HL-60/S4 treated with phorbol 12-myristate 13-acetate at 8.2 ng/mL for 4 days and 3 days (cell line): ENCODE results near the gene CYP27A1.

Source experiments
- in situ Hi-C: fragments of 300-500 bp; cut with MboI; formaldehyde crosslinking; loops from 2 replicates; pipeline ENCODE4 v1.15.0; 2022; ENCODE audit warnings: low sequenced_read_pairs

The CYP27A1 gene

DNA sequence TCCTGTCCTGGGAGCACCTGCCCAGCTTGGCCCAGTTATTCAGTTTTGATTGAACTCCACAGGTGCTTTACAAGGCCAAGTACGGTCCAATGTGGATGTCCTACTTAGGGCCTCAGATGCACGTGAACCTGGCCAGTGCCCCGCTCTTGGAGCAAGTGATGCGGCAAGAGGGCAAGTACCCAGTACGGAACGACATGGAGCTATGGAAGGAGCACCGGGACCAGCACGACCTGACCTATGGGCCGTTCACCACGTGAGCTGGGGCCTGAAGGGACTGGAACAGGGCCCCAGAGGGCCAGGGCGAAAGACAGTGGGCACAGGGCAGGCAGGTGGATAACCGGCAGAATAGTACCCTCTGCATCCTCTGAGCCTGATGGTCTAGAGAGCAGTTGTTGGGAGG lies 27.6 kb downstream of the CYP27A1 start:
- in situ Hi-C loops: no loop called here

DNA sequence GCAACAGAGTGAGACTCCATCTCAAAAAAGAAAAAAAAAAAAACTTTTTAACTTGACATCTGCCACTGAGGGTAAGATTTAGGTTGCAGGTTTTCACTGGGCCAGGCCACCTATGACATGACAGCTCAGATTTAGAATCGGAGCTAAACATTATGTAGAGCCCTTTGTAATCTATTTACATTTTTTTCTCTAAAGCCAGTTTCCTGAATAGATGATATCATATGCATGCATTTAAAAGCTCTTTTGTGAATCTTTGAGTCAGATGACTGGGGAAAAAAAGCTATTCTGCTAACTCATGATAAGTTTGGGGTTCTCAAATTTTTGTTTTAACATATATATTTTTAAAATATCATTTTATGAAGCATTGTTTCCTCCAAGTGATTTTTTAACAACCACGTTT lies 28.3 kb downstream of the CYP27A1 start:
- in situ Hi-C loops: no loop called here

DNA sequence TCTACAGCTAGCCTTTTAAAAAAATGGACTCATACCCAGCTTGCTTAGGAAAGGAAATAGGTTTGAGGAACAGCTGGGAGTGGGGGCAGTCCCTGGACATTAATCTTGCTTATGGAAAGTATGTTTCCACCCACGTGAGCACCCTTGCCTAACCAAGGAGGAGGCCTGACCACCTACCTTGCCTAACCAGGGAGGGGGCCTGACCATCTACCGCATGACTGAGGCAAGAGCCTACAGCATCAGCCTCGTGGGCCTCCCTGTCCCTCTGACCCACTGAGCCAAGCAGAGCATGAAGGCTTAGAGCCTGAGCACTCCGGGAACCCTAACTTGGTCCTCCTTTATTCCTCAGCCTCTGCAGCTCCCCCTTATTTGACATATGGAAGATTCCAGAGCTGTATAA lies 29.4 kb downstream of the CYP27A1 start:
- in situ Hi-C loops: no loop called here

DNA sequence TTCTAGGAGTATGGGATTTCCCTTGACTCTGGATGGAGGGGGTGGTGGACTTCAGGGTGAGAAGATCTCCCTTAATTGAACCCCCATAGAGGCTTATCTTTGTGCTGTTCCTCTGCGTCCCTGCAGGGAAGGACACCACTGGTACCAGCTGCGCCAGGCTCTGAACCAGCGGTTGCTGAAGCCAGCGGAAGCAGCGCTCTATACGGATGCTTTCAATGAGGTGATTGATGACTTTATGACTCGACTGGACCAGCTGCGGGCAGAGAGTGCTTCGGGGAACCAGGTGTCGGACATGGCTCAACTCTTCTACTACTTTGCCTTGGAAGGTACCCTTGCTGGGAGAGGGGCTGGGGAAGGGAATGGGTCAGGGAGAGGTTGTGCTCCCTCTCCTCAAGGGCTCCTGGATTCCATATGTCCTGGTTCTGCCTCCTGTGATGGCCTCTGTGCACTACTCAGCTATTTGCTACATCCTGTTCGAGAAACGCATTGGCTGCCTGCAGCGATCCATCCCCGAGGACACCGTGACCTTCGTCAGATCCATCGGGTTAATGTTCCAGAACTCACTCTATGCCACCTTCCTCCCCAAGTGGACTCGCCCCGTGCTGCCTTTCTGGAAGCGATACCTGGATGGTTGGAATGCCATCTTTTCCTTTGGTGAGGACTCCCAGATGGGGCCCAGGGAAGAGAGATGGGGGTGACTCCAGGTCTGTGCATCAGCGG lies 30.3 kb downstream of the CYP27A1 start:
- in situ Hi-C loops: no loop called here

DNA sequence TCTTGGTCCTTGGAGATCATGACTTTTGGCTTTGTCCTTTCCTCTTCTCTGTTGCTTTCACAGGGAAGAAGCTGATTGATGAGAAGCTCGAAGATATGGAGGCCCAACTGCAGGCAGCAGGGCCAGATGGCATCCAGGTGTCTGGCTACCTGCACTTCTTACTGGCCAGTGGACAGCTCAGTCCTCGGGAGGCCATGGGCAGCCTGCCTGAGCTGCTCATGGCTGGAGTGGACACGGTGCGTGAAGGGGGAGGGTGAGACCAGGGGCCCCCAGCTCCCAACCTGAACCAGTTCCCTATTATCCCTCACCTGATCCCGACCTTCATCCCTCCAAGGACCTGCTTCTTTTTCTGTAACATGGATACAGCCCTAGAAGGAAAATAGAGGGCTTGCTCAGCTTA lies 30.9 kb downstream of the CYP27A1 start:
- in situ Hi-C loops: no loop called here

DNA sequence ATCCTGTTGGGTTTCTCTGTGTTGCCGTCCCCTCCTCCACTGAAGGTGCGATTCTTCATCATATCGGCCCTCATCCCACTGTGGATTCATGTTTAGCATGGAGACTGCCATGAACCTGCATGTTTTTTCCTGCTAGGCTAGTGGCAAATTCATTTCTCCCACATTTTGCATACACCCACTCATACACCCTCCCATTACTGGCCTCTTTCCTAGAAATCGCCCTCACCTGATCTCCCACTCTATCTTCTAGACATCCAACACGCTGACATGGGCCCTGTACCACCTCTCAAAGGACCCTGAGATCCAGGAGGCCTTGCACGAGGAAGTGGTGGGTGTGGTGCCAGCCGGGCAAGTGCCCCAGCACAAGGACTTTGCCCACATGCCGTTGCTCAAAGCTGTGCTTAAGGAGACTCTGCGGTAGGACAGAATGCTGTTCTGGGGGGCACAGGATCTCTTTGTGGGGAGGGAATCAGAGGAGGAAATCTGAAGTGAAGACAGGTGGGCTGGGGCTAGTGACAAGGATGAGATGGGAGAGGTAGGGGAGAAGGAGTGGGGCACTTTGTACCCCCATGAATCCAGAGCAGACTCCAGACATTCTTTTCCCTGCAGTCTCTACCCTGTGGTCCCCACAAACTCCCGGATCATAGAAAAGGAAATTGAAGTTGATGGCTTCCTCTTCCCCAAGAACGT lies 32.0 kb downstream of the CYP27A1 start:
- in situ Hi-C loops: no loop called here

DNA sequence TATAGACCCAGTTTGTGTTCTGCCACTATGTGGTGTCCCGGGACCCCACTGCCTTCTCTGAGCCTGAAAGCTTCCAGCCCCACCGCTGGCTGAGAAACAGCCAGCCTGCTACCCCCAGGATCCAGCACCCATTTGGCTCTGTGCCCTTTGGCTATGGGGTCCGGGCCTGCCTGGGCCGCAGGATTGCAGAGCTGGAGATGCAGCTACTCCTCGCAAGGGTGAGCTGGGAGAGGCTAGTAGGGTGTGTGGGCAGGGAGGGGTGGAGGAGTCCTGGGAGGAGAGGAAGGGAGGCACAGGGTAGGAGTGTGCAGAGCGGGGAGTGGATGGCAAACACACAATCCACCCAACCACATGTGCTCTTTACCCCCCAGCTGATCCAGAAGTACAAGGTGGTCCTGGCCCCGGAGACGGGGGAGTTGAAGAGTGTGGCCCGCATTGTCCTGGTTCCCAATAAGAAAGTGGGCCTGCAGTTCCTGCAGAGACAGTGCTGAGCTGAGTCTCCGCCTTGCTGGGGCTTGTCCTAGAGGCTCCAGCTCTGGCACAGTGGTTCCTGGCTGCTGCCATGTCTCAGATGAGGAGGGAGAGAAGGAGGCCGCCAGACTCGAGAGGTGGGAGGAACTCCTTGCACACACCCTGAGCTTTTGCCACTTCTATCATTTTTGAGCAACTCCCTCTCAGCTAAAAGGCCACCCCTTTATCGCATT lies 32.7 kb downstream of the CYP27A1 start:
- in situ Hi-C loops: no loop called here

DNA sequence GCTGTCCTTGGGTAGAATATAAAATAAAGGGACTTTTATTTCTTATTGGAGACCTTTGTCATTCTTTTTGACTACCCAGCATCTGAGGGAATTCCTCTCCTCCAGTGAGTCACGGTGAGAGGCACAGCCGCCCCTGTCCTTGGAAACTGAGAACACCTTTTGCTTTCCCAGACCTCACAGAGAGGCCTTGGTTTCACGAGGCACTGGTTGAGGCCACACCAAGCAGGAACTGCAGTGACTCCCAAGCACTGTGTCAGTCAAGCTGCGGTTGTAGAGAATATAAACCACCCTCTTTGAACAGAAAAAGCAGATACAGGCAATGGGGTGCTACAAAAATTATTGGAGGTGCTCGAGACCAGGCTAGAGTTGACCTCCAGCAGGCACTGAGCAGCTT lies 33.3 kb downstream of the CYP27A1 start:
- in situ Hi-C loops: no loop called here

DNA sequence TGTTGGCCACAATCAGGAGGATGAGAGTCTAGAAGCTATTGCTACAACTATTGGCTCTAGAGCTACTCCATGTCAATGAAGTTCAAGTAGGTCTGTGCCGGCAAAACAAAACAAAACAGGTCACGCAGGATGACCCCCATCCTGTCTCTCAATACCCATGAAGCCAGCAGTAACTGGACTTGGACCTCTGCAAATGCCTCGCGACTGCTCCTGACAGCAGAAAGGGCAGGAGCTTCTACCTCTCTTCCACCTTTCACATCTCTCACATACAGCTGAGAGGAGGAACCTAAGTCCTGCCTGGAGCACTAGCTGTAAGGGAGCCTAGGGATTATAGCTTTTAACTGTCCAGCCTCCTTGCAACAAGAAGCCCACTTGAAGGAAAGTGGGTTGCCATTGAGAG lies 33.7 kb downstream of the CYP27A1 start:
- in situ Hi-C loops: no loop called here

DNA sequence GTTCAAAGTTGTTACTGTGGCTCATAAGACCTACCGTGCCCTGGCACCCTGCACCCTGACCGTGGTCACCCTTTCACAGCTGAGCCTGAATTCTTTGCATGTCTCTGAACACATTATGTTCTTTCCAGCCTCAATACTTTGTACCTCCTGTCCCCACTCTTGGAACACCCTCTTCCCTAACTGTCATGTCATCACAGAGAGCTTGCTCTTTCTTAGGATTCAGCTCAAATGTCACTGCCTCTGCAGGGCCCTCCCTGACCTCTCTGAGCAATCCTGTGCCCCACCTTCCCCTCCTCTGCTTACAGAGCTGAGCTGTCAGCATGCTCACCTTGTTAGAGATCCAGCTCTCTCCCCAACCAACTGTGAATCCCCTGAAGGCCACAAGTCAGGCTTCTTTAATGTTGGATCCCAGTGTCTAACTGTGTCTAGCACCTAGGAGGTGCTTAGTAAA lies 34.6 kb downstream of the CYP27A1 start:
- in situ Hi-C loops: no loop called here

DNA sequence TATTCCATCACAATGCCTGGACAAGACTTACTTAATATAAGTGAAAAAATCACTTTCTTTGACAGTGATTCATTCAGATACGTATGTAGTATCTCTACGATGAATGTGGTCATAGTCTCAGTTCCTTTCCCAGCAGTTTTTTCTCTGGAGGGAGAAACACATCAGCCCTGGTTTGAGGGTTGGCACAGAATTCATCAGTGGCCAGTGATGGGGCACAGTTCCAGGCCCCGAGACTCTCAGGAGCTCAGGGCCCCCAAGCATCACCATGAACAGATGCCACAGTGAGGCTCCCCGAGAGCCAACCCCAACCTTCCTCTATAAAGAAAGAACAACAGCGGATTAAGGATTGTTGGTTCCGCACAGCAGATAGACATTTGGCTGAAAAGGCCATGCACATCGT lies 37.1 kb downstream of the CYP27A1 start:
- in situ Hi-C loops: no loop called here

DNA sequence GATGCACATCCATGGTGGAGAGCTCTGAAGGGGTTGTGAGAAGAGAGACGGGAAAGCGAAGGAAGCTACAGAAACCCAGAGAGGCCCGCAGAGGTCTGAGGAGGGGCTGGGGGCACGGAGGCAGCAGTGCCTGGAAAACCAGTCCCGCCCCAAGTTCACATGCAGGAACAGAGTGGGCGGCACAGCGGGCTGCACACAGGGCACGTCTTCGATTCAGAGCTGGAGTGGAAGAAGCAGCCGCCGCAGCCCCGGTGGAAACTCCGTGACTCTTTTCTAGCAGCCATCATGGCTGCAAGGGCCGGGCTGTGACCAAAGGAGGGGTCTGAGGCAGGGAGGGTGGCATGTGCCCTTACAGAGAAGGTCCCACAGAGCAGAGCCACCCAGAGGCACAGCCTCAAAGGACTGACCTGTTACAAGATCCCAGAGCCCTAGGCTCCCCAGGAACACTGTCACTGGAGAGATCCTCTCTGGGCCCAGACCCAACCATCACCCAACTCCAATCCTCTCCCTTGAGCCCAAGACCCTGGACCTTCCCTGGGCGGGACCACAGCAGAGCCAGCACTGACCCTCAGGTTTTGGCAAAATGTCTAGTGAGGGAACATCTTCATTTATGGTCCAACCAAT lies 38.9 kb downstream of the CYP27A1 start:
- in situ Hi-C loops: no loop called here

DNA sequence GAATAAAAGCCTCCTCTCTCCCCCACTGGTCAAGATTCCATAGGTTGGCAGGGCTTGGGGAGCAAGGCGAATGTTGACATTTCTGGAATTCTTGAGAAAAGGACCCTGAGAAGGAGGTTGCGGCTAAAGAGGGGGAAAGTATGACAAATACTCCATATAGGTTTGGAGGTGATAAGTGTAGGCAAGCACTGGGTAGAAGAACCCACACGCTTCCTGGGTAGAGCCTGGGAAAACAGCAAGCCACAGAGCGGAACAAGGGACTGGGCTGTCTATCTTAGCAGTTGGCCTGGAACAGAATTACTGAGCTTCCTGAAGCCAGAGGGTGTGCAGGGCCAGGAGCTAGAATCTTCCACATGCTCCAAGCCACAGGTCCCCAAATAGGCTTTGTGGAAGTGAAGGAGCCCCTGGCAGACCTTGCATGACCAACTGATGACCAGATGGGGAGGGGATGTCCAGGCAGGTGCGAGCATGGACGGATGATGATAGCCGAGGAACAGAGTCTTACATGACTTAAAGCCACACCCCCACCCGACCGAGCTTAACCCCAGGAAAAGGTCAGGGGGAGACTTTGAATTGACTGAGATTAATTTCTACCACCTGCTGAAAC lies 39.8 kb downstream of the CYP27A1 start:
- in situ Hi-C loops: no loop called here

DNA sequence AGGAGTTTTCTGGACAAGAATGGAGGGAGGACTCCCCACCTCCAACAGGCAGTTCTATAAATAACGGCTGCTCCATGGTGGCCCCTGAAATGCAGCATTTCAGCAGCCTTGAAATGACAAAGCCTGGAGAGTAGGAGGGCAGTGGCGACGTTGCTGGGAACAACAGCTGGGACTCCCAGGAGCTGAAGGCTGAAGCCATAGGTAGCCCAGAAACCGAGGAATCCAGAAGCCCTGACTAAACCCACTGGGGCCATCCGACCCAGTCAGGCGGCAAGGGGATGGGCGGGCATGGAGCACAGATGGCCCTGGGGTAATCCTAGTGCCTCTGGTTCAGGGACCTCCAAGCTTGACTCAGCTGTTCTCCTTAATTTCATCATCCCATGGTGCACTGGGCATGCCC lies 40.7 kb downstream of the CYP27A1 start:
- in situ Hi-C loops: no loop called here

DNA sequence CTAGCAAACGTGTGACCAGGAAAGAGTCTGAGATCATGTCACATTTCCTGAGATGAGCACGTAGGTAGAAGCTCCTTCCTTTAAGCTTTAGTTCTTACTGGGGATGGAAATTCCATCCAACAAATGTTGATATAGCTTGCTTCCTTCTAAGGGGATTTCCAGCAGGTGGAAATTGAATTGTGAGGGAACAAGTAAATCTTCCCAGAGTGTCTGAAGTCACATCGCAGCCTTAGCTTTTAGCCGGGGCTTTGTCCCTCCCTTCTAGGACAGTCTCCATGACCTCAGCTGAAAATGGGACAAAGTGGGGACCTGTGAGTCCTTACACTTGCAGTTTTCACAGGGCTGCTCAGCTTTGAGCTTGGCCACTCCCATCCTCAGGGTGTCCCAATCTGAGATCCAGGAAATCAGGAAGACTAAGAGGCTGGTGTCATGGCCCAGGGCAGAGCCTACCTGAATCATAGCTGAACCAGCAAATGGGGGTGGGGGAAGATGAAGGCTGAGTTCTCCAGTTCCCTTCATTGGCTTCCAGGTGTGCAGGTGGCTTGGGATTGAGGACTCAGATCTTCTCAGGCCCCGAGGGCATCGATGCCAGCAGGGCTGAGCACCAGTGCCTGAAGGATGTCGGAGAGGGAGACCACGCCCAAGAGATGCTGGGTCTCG lies 41.4 kb downstream of the CYP27A1 start:
- in situ Hi-C loops: no loop called here

DNA sequence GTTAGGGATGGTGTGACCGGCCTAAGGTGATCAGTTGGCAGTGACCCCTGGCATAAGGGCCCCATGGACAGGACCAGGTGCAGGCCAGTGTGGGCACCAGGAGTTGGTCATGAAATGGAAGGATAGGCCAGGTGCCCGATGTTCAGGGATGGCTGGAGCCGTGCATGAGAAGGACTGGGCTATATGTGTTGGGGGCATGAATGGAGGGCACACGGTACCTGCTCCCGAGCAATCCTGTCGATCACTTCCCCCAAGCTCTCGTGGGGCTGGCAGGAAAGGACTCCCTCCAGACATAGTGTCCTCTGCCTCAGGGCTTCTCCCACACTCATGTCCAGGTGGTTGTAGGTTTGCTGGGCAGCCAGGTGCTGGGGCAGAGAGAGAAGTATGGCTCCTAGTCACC lies 42.1 kb downstream of the CYP27A1 start:
- in situ Hi-C loops: no loop called here

DNA sequence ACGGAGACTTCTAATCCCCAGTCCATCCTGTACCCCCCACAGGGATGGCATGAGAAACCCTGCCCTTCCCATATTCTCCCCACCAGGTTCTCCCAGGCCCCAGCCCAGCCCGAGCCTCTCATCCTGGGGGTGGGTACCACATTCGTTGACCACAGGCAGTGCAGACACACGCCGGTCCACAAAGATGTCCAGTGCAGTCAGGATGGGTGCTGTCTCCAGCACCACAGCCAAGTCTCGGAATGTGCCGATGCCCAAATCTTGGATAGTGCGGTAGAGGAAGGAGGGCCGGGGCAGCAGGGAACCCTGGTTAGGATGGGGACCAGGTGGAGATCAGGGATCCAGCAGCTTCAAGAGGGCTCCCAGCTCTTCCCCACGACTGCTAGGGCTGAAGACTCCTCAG lies 44.8 kb downstream of the CYP27A1 start:
- in situ Hi-C loops: no loop called here

DNA sequence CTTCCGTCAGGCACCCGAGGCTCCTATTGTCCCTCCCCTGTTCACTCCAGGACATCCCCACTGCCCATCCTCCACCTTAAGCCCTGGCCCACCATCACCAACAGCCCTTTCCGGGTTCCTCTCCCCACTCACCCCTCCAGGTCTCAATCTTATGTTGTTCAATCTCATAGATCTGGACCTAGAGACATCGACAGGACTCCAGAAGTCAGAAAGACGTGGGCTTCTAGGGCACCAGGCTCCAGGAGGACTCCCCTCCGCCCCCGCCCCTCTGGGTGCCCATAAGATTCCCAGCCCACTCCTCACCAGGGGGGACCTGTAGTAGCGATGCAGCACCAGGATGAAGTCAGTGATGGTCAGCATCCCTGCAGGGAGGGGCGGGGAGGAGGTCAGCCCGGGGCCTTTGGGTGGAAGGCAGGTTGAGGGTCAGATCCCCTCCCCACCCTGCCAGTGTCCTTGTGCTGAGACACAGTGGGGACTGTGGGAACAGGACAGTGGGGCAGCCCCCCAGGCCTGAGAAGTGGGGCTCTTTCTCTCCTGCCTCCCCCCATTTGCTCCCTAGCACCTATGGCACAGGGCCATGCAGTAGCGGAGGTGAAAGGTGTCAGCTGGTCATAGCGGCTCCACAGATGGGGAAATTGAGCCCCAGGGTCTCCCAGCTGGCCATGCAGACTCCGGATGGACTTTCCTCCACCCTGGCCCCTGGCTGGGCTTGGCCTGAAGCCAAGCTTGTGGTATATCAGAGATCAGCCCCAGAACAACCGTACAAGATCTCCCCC lies 45.9 kb downstream of the CYP27A1 start:
- in situ Hi-C loops: no loop called here

DNA sequence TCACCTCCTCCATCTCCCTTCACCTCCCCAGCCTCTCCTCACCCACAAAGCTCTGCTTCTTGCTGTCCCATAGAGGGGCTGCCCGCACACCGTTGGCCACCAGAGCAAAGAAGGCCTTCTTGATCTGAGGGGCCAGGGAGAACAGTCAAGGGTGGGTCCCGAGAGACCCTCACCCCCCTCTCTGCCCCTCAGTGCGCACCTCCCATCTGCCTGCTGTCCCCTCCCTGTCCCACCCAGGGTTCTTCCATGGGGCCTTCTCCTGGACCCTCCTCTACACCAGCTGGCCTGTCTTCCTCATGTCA lies 46.5 kb downstream of the CYP27A1 start:
- in situ Hi-C loops: no loop called here

DNA sequence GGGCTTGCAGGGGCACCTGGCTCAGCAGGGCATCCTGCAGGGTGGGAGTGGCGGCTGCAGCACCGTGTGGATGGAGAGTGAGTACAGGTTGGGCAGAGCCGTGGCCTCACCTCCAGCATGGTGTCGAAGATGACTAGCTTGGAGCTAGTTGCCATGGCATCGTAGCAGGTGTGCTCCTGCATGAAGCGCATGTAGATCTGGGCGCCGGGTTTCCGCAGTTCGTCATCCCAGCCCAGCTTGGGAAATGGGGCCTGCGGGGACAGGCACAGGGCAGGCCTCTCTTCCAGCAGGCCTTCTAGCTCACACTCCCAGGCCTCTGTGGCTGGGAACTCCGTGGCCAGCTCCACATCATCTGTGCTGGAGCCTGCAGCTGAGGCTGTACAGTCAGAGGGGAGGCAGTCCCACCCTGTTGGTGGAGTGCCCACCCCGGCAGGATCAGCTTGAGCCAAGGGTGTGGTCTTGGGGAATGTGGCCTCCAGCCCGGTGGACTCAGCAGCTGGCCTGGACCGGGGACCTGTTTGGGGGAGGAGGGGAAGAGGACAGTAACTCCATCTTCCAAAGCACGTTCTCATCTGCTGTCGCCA lies 48.0 kb downstream of the CYP27A1 start:
- in situ Hi-C loops: no loop called here
